ENCODE results near the gene ITPR1.

ITPR1 gene

DNA sequence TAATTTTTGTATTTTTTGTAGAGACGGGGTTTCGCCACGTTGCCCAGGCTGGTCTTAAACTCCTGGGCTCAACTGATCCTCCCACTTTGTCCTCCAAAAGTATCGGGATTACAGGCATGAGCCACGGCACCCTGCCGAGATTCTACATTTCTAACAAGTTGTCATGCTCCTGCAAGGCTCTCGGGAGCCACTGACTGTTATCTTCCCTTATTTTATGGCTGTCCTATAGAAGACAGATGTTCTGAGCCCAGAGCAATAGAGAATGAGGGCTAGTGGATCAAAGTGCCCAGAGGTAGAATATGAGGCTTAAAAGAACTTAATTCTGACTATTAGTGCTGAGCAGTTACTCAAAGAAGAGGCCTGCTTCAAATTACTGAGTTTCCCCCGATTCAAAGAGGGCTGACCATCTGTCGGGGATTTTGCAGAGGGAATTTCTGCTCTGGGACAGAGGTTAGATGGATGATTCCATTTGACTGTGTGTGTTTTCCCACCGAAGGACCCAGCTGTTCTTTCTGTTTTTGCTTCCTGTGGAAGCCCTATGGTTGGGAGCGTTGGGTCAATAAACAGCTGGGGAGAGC, 39.5 kb downstream of the ITPR1 start:
- no peak for DNase-seq
- H3K36me3 ChIP-seq (ENCODE audit: control insufficient read depth, insufficient read depth, low read length), result no peaks in the 10 kb centered on the region
- H3K27ac ChIP-seq (ENCODE audit: insufficient read depth, low read length, poor library complexity, severe bottlenecking), result no peak overlapping the region
- no peaks in the 10 kb centered on the region for H3K27me3 ChIP-seq (replicated peaks; ENCODE audit: control insufficient read depth, insufficient read depth, low read length, poor library complexity, severe bottlenecking)
- H3K4me1 ChIP-seq (ENCODE audit: control insufficient read depth, insufficient read depth, low read length, poor library complexity, severe bottlenecking), result no peaks in the 10 kb centered on the region
- no peak overlapping the region for H3K4me3 ChIP-seq (ENCODE audit: insufficient read depth, low read depth, low read length, poor library complexity, severe bottlenecking)
- no peaks in the 10 kb centered on the region for H3K9me3 ChIP-seq (ENCODE audit: control insufficient read depth, low read length)

- Histone ChIP-seq H3K27me3 (replicated peaks; ENCODE audit: control insufficient read depth, insufficient read depth, low read length, poor library complexity, severe bottlenecking) (no peaks in the 10 kb centered on the region), H3K4me3 (ENCODE audit: insufficient read depth, low read depth, low read length, poor library complexity, severe bottlenecking) (no peak overlapping the region), H3K27ac (ENCODE audit: insufficient read depth, low read length, poor library complexity, severe bottlenecking) (no peak overlapping the region), H3K4me1 (ENCODE audit: control insufficient read depth, insufficient read depth, low read length, poor library complexity, severe bottlenecking) (no peaks in the 10 kb centered on the region), H3K9me3 (ENCODE audit: control insufficient read depth, low read length) (no peaks in the 10 kb centered on the region), H3K36me3 (ENCODE audit: control insufficient read depth, insufficient read depth, low read length) (no peaks in the 10 kb centered on the region)
- no peak for DNase-seq
Measured at GRCh38 chr3:4533489-4534443, 40.6 kb downstream of the ITPR1 start.

- Histone ChIP-seq H3K9me3 (ENCODE audit: control insufficient read depth, low read length) (no peaks in the 10 kb centered on the region), H3K27ac (ENCODE audit: insufficient read depth, low read length, poor library complexity, severe bottlenecking) (no peak overlapping the region), H3K36me3 (ENCODE audit: control insufficient read depth, insufficient read depth, low read length) (no peaks in the 10 kb centered on the region), H3K4me3 (ENCODE audit: insufficient read depth, low read depth, low read length, poor library complexity, severe bottlenecking) (no peak overlapping the region), H3K27me3 (replicated peaks; ENCODE audit: control insufficient read depth, insufficient read depth, low read length, poor library complexity, severe bottlenecking) (no peaks in the 10 kb centered on the region), H3K4me1 (ENCODE audit: control insufficient read depth, insufficient read depth, low read length, poor library complexity, severe bottlenecking) (no peaks in the 10 kb centered on the region)
- DNase-seq, result no peak
Measured at GRCh38 chr3:4534906-4535305, 41.8 kb downstream of the ITPR1 start.

GRCh38 chr3:4536260-4536659, 43.1 kb downstream of the ITPR1 start:
- no peak for DNase-seq

GRCh38 chr3:4540267-4540666, 47.1 kb downstream of the ITPR1 start:
- Histone ChIP-seq H3K9me3 (ENCODE audit: control insufficient read depth, low read length) (no peaks in the 10 kb centered on the region), H3K4me1 (ENCODE audit: control insufficient read depth, insufficient read depth, low read length, poor library complexity, severe bottlenecking) (no peaks in the 10 kb centered on the region), H3K27me3 (replicated peaks; ENCODE audit: control insufficient read depth, insufficient read depth, low read length, poor library complexity, severe bottlenecking) (no peaks in the 10 kb centered on the region), H3K4me3 (ENCODE audit: insufficient read depth, low read depth, low read length, poor library complexity, severe bottlenecking) (no peak overlapping the region), H3K27ac (ENCODE audit: insufficient read depth, low read length, poor library complexity, severe bottlenecking) (no peak overlapping the region), H3K36me3 (ENCODE audit: control insufficient read depth, insufficient read depth, low read length) (no peaks in the 10 kb centered on the region)
- DNase-seq, result no peak

More at GRCh38 chr3:4536260-4536659, 43.1 kb downstream of the ITPR1 start:
- H3K9me3 ChIP-seq (ENCODE audit: control insufficient read depth, low read length), result no peaks in the 10 kb centered on the region
- no peak overlapping the region for H3K27ac ChIP-seq (ENCODE audit: insufficient read depth, low read length, poor library complexity, severe bottlenecking)
- H3K4me1 ChIP-seq (ENCODE audit: control insufficient read depth, insufficient read depth, low read length, poor library complexity, severe bottlenecking), result no peaks in the 10 kb centered on the region
- no peaks in the 10 kb centered on the region for H3K36me3 ChIP-seq (ENCODE audit: control insufficient read depth, insufficient read depth, low read length)
- H3K27me3 ChIP-seq (replicated peaks; ENCODE audit: control insufficient read depth, insufficient read depth, low read length, poor library complexity, severe bottlenecking), result no peaks in the 10 kb centered on the region
- no peak overlapping the region for H3K4me3 ChIP-seq (ENCODE audit: insufficient read depth, low read depth, low read length, poor library complexity, severe bottlenecking)

GRCh38 chr3:4543110-4543509, 50.0 kb downstream of the ITPR1 start:
- H3K27ac ChIP-seq (ENCODE audit: insufficient read depth, low read length, poor library complexity, severe bottlenecking), result no peak overlapping the region
- no peak overlapping the region for H3K4me3 ChIP-seq (ENCODE audit: insufficient read depth, low read depth, low read length, poor library complexity, severe bottlenecking)
- no peaks in the 10 kb centered on the region for H3K9me3 ChIP-seq (ENCODE audit: control insufficient read depth, low read length)
- no peak for DNase-seq
- H3K36me3 ChIP-seq (ENCODE audit: control insufficient read depth, insufficient read depth, low read length), result no peaks in the 10 kb centered on the region
- H3K4me1 ChIP-seq (ENCODE audit: control insufficient read depth, insufficient read depth, low read length, poor library complexity, severe bottlenecking), result no peaks in the 10 kb centered on the region
- no peaks in the 10 kb centered on the region for H3K27me3 ChIP-seq (replicated peaks; ENCODE audit: control insufficient read depth, insufficient read depth, low read length, poor library complexity, severe bottlenecking)

- no peaks in the 10 kb centered on the region for H3K27me3 ChIP-seq (replicated peaks; ENCODE audit: control insufficient read depth, insufficient read depth, low read length, poor library complexity, severe bottlenecking)
- H3K9me3 ChIP-seq (ENCODE audit: control insufficient read depth, low read length), result no peaks in the 10 kb centered on the region
- no peak overlapping the region for H3K4me3 ChIP-seq (ENCODE audit: insufficient read depth, low read depth, low read length, poor library complexity, severe bottlenecking)
- no peaks in the 10 kb centered on the region for H3K36me3 ChIP-seq (ENCODE audit: control insufficient read depth, insufficient read depth, low read length)
- no peaks in the 10 kb centered on the region for H3K4me1 ChIP-seq (ENCODE audit: control insufficient read depth, insufficient read depth, low read length, poor library complexity, severe bottlenecking)
- no peak for DNase-seq
- no peak overlapping the region for H3K27ac ChIP-seq (ENCODE audit: insufficient read depth, low read length, poor library complexity, severe bottlenecking)
Measured at GRCh38 chr3:4546346-4547178, 53.4 kb downstream of the ITPR1 start.

DNA sequence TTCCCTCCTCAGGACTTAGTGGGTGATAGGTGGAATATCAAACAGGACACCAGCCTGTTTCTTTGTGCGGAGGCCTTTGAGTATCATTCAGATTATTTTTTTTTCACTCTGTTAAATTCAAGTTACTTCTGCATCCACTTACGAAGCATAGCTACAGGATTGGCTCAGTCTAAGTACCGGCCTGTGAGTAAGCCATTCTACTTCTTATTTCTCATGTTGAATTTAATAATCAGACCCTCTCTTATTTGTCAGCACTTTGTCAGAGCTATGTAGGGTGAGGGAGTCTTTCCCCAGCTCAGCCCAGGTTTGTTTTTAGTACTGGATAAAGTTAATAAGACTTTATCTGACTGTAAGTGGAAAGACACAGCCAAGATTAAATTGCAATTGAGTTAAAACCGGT, 54.7 kb downstream of the ITPR1 start:
- no peaks in the 10 kb centered on the region for H3K4me1 ChIP-seq (ENCODE audit: control insufficient read depth, insufficient read depth, low read length, poor library complexity, severe bottlenecking)
- no peak for DNase-seq
- H3K4me3 ChIP-seq (ENCODE audit: insufficient read depth, low read depth, low read length, poor library complexity, severe bottlenecking), result no peak overlapping the region
- H3K9me3 ChIP-seq (ENCODE audit: control insufficient read depth, low read length), result no peaks in the 10 kb centered on the region
- no peaks in the 10 kb centered on the region for H3K36me3 ChIP-seq (ENCODE audit: control insufficient read depth, insufficient read depth, low read length)
- H3K27ac ChIP-seq (ENCODE audit: insufficient read depth, low read length, poor library complexity, severe bottlenecking), result no peak overlapping the region
- H3K27me3 ChIP-seq (replicated peaks; ENCODE audit: control insufficient read depth, insufficient read depth, low read length, poor library complexity, severe bottlenecking), result no peaks in the 10 kb centered on the region

- Histone ChIP-seq H3K27ac (ENCODE audit: insufficient read depth, low read length, poor library complexity, severe bottlenecking) (no peak overlapping the region), H3K9me3 (ENCODE audit: control insufficient read depth, low read length) (no peaks in the 10 kb centered on the region), H3K4me3 (ENCODE audit: insufficient read depth, low read depth, low read length, poor library complexity, severe bottlenecking) (no peak overlapping the region), H3K4me1 (ENCODE audit: control insufficient read depth, insufficient read depth, low read length, poor library complexity, severe bottlenecking) (no peaks in the 10 kb centered on the region), H3K36me3 (ENCODE audit: control insufficient read depth, insufficient read depth, low read length) (no peaks in the 10 kb centered on the region), H3K27me3 (replicated peaks; ENCODE audit: control insufficient read depth, insufficient read depth, low read length, poor library complexity, severe bottlenecking) (no peaks in the 10 kb centered on the region)
- DNase-seq, result no peak
Measured at GRCh38 chr3:4548356-4548755, 55.2 kb downstream of the ITPR1 start.

All from effector memory CD4-positive, alpha-beta T cell (primary cell).